ENCODE data around the gene RSPH6A. TPM values are rescaled to one million over a fixed set of nuclear protein-coding genes. Genes with fewer than 3 reads are reported as not detected.
A peak's percentile ranks its signal among the peaks of the same experiment; 100 is the strongest.

Gene RSPH6A
- total RNA-seq, 1 donor from 2014 or later = 0.28 TPM

DNA sequence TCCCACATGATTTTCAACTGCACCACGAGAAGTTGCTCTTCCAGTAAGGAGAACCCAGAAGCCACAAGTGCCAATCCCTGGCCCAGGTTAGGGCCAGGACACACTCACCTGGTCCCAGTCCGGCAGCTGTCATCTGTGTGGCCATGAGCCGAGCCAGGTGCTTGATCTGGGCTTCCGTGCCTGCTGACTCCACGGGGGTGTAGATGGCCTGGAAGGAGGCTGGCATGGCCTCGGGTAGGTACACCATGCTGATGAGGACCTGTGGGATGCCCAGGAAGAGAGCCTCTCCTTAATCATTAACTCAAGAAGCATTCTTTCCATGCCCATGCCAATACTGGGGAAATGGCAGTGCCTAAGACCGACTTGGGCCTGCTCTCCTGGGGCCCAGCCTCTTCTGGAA, 19.9 kb upstream of the RSPH6A start:
- Mint-ChIP-seq H3K27me3 (ENCODE audit: unreplicated experiment) (peaks cover 6% of the 10 kb centered on the region), H3K27ac (ENCODE audit: unreplicated experiment) (no peak overlapping the region), H3K36me3 (ENCODE audit: low read depth, unreplicated experiment) (peaks cover 57% of the 10 kb centered on the region), H3K4me1 (ENCODE audit: unreplicated experiment) (no peaks in the 10 kb centered on the region), H3K4me3 (ENCODE audit: unreplicated experiment) (peak overlapping the region; percentile 42), H3K9me3 (ENCODE audit: unreplicated experiment) (no peaks in the 10 kb centered on the region)
- TF ChIP-seq, protein P1, sequence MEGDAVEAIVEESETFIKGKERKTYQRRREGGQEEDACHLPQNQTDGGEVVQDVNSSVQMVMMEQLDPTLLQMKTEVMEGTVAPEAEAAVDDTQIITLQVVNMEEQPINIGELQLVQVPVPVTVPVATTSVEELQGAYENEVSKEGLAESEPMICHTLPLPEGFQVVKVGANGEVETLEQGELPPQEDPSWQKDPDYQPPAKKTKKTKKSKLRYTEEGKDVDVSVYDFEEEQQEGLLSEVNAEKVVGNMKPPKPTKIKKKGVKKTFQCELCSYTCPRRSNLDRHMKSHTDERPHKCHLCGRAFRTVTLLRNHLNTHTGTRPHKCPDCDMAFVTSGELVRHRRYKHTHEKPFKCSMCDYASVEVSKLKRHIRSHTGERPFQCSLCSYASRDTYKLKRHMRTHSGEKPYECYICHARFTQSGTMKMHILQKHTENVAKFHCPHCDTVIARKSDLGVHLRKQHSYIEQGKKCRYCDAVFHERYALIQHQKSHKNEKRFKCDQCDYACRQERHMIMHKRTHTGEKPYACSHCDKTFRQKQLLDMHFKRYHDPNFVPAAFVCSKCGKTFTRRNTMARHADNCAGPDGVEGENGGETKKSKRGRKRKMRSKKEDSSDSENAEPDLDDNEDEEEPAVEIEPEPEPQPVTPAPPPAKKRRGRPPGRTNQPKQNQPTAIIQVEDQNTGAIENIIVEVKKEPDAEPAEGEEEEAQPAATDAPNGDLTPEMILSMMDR (IDR thresholded peaks at IDR 0.05; ENCODE audit: unreplicated experiment) = no peak
- no peak for DNase-seq (ENCODE audit: low spot score)

DNA sequence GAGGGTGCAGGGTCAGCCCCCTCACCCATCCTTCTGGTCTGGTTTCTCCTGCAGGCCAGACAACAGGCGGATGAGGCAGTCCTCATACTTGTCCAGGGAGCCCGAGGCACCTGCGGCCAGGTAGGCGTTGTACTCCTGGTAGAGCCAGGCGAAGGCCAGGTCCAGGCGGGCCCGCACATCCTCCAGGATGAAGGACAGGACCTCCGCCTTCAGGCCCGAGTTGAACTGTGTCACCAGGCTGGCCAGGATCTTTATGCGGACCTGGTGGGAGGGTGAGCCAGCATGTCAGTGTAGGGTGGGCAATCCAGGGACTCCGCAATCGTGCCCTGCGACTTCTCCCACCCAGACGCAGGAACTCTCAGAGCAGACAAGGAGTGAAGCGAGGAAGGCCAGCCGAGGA, 13.8 kb upstream of the RSPH6A start:
- no peaks in the 10 kb centered on the region for H3K4me1 Mint-ChIP-seq (ENCODE audit: unreplicated experiment)
- no peak overlapping the region for H3K4me3 Mint-ChIP-seq (ENCODE audit: unreplicated experiment)
- TF ChIP-seq, protein P1 (IDR thresholded peaks at IDR 0.05; ENCODE audit: unreplicated experiment) = no peak
- H3K36me3 Mint-ChIP-seq (ENCODE audit: low read depth, unreplicated experiment) = peaks cover 49% of the 10 kb centered on the region
- H3K9me3 Mint-ChIP-seq (ENCODE audit: unreplicated experiment) = no peaks in the 10 kb centered on the region
- H3K27ac Mint-ChIP-seq (ENCODE audit: unreplicated experiment) = no peak overlapping the region
- DNase-seq (ENCODE audit: low spot score) = no peak
- peaks cover 23% of the 10 kb centered on the region for H3K27me3 Mint-ChIP-seq (ENCODE audit: unreplicated experiment)

DNA sequence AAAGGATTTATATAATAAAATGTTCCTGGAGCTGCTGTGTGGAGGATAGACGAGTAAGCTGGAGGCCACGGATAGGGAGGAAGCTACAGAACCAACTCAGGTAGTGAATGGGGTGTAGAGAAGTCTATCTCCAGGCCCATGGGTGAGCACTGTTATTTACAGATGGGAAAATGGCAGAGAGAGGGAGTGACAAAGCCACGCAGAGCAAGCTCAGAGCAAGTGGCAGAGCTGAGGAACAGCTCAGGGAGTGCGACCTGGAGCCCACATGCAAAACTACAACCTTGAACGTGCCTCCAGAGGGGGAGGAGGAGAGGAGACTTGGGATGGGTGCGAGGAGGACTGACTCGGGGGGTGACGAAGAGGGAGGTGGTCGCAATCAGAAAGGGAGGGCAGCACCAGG, 13.4 kb upstream of the RSPH6A start:
- Mint-ChIP-seq H3K36me3 (ENCODE audit: low read depth, unreplicated experiment) (peaks cover 49% of the 10 kb centered on the region), H3K4me3 (ENCODE audit: unreplicated experiment) (peak overlapping the region; percentile 69), H3K4me1 (ENCODE audit: unreplicated experiment) (no peaks in the 10 kb centered on the region), H3K9me3 (ENCODE audit: unreplicated experiment) (no peaks in the 10 kb centered on the region), H3K27me3 (ENCODE audit: unreplicated experiment) (peaks cover 24% of the 10 kb centered on the region), H3K27ac (ENCODE audit: unreplicated experiment) (no peak overlapping the region)
- DNase-seq (ENCODE audit: low spot score) = no peak
- TF ChIP-seq, protein P1 (IDR thresholded peaks at IDR 0.05; ENCODE audit: unreplicated experiment) = no peak

DNA sequence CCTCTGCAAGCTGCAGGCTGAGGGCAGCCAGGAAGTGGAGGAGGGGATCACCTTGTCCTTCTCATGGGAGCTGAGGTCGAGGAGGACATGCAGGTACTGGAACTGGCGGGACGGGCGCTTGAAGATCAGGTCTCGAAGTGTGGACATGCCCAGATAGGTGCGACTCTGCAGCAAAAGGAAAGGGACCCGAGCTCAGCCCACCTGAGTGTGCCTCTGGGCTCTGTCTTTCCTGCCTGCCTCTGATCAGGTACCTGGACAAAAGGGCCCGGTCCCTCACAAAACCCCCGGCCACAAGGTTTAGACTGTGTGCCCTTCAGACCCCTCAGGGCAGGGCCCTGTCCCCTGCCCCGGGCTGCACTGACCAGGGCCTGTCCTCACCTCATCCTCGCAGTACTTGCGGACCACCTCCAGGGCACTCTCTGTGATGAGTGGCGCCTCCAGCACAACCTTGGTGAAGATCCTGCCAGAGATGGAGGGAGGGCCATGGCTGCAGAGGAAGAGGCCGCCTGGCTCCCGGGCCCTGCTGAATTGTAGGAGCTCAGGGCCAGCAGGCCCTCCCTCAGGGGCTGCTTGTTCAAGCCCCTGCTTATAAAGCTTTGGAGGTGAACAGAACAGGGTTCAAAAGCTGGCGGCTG, 12.5 kb upstream of the RSPH6A start:
- TF ChIP-seq, protein P1 (IDR thresholded peaks at IDR 0.05; ENCODE audit: unreplicated experiment) = no peak
- H3K4me3 Mint-ChIP-seq (ENCODE audit: unreplicated experiment) = peak overlapping the region; percentile 69
- peaks cover 26% of the 10 kb centered on the region for H3K27me3 Mint-ChIP-seq (ENCODE audit: unreplicated experiment)
- no peaks in the 10 kb centered on the region for H3K4me1 Mint-ChIP-seq (ENCODE audit: unreplicated experiment)
- no peak for DNase-seq (ENCODE audit: low spot score)
- peaks cover 49% of the 10 kb centered on the region for H3K36me3 Mint-ChIP-seq (ENCODE audit: low read depth, unreplicated experiment)
- H3K9me3 Mint-ChIP-seq (ENCODE audit: unreplicated experiment) = no peaks in the 10 kb centered on the region
- H3K27ac Mint-ChIP-seq (ENCODE audit: unreplicated experiment) = no peak overlapping the region

DNA sequence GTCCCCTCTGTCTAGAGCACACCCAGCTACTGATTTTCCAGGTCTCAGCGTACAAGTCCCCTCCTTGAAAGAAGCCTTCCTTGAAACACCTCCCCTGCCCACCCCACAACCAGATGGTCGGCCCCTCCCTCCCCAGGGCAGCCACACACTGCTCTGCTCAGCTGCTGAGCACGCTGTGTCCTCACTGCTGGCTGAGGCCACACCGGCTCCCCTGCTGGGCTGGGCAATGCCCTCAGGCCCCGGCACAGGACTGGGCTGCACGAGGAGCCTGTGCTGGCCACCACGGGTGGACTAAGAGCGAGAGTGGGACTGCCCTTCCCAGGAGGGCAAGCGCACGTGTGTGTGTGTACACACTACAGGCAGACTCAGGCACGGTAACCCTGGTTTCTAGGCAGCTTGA, 11.8 kb upstream of the RSPH6A start:
- peak overlapping the region; percentile 63 for H3K4me3 Mint-ChIP-seq (ENCODE audit: unreplicated experiment)
- no peak overlapping the region for H3K27ac Mint-ChIP-seq (ENCODE audit: unreplicated experiment)
- no peaks in the 10 kb centered on the region for H3K4me1 Mint-ChIP-seq (ENCODE audit: unreplicated experiment)
- DNase-seq (ENCODE audit: low spot score) = no peak
- TF ChIP-seq, protein P1 (IDR thresholded peaks at IDR 0.05; ENCODE audit: unreplicated experiment) = no peak
- peaks cover 26% of the 10 kb centered on the region for H3K27me3 Mint-ChIP-seq (ENCODE audit: unreplicated experiment)
- peaks cover 45% of the 10 kb centered on the region for H3K36me3 Mint-ChIP-seq (ENCODE audit: low read depth, unreplicated experiment)
- no peaks in the 10 kb centered on the region for H3K9me3 Mint-ChIP-seq (ENCODE audit: unreplicated experiment)

All from endothelial cell (in vitro differentiated cells).